KMS-11 (cell line): ENCODE measurements around the gene PTGFR.

Source experiments
- H2AFZ ChIP-seq: fragments of 200-600 bp; sonication (generic); 2 replicates; pipeline ENCODE4 v1.6.1; 2016; ENCODE audit warnings: antibody characterized with exemption, mixed run types, low read depth
- H3K27ac ChIP-seq: fragments of 200-600 bp; sonication (generic); 2 replicates; pipeline ENCODE4 v1.6.1; 2016; ENCODE audit warnings: mild to moderate bottlenecking, mixed run types
- H3K27me3 ChIP-seq: fragments of 200-600 bp; sonication (generic); 2 replicates; pipeline ENCODE4 v1.6.1; 2017; ENCODE audit warnings: mild to moderate bottlenecking, low read depth, mixed run types, moderate library complexity; ENCODE audit not compliant: insufficient read depth
- H3K36me3 ChIP-seq: fragments of 200-600 bp; sonication (generic); 2 replicates; pipeline ENCODE4 v1.6.1; 2017; ENCODE audit warnings: mild to moderate bottlenecking, mixed run types; ENCODE audit not compliant: insufficient read depth
- H3K4me1 ChIP-seq: fragments of 200-600 bp; sonication (generic); 2 replicates; pipeline ENCODE4 v1.6.1; 2016; ENCODE audit warnings: mild to moderate bottlenecking, low read depth, mixed run types; ENCODE audit not compliant: poor library complexity, severe bottlenecking
- H3K4me2 ChIP-seq: fragments of 200-600 bp; sonication (generic); 2 replicates; pipeline ENCODE4 v1.7.0; 2016; ENCODE audit warnings: mild to moderate bottlenecking, mixed run types
- H3K4me3 ChIP-seq: fragments of 200-600 bp; sonication (generic); IDR thresholded peaks from 2 replicates; pipeline ENCODE4 v1.6.1; 2017; ENCODE audit warnings: low read depth, low read length, mixed read lengths; ENCODE audit not compliant: insufficient read depth
- H3K79me2 ChIP-seq: fragments of 200-600 bp; sonication (generic); 2 replicates; pipeline ENCODE4 v1.6.1; 2016; ENCODE audit warnings: low read depth, mixed run types; ENCODE audit not compliant: insufficient read depth
- H3K9ac ChIP-seq: fragments of 200-600 bp; sonication (generic); 2 replicates; pipeline ENCODE4 v1.6.1; 2016; ENCODE audit warnings: mild to moderate bottlenecking, mixed run types
- H4K20me1 ChIP-seq: fragments of 200-600 bp; sonication (generic); 2 replicates; pipeline ENCODE4 v1.6.1; 2016; ENCODE audit warnings: mild to moderate bottlenecking, mixed run types; ENCODE audit not compliant: insufficient read depth
- TF ChIP-seq, protein P1 (sequence below): fragments of 200-600 bp; sonication (generic); conservative IDR thresholded peaks from 2 replicates; pipeline ENCODE4 v1.6.1; 2017; ENCODE audit warnings: low read depth, mild to moderate bottlenecking, antibody characterized with exemption, low read length, moderate library complexity, mixed read lengths

The PTGFR gene

DNA sequence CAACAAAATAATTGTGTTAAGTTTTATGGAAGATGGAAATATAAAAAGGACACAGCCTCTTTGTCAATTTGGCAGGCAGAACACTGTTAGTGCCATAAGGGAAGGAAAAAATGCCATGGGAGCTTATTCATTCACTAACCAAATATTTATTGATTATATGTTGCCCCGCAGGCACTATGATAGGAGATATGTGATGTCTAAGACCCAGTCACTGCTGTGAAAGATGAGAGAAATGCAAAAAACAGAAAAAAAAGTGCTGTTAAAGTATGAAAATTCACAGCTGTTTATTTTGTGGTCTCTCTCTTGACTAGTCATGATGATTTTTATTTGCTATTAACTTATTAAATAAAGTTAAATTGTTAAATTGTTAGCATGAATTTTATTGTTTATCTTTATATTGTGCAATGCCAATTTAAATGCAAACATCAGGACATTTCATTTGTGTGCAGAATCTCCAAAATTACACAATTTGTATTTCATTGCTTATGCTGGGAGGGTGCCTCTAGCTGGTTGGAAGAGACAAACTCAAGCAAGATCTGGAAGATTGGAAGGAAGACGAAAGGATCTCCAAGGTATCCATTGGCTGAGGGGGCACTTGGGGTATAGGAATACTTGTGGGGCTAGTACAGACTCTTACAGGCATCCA, 17.8 kb upstream of the PTGFR start:
- H3K4me1 ChIP-seq, result no peaks in the 10 kb centered on the region
- H3K9ac ChIP-seq, result no peak overlapping the region
- no peak overlapping the region for H3K4me3 ChIP-seq
- no peaks in the 10 kb centered on the region for H3K27me3 ChIP-seq
- no peaks in the 10 kb centered on the region for H4K20me1 ChIP-seq
- no peak overlapping the region for H3K27ac ChIP-seq
- no peaks in the 10 kb centered on the region for H3K36me3 ChIP-seq
- no peak overlapping the region for H3K4me2 ChIP-seq
- no peaks in the 10 kb centered on the region for H3K79me2 ChIP-seq
- no peak overlapping the region for H2AFZ ChIP-seq
- TF ChIP-seq, protein P1, sequence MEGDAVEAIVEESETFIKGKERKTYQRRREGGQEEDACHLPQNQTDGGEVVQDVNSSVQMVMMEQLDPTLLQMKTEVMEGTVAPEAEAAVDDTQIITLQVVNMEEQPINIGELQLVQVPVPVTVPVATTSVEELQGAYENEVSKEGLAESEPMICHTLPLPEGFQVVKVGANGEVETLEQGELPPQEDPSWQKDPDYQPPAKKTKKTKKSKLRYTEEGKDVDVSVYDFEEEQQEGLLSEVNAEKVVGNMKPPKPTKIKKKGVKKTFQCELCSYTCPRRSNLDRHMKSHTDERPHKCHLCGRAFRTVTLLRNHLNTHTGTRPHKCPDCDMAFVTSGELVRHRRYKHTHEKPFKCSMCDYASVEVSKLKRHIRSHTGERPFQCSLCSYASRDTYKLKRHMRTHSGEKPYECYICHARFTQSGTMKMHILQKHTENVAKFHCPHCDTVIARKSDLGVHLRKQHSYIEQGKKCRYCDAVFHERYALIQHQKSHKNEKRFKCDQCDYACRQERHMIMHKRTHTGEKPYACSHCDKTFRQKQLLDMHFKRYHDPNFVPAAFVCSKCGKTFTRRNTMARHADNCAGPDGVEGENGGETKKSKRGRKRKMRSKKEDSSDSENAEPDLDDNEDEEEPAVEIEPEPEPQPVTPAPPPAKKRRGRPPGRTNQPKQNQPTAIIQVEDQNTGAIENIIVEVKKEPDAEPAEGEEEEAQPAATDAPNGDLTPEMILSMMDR, result no peak

DNA sequence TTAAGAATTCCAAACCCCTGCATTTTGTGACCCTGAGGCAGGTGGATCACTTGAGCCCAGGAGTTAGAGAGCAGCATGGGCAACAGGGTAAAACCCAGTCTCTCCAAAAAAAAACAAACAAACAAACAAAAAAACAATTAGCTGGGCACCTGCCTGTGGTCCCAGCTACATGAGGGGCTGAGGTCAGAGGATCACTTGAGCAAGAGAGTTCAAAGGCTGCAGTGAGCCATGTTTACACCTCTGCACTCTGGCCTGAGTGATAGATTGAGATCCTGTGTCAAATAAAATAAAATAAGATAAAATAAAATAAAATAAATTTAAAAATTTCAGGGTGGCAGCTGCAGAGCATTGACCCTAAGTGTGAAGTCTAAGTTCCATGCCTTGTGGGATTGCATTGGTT, 16.7 kb upstream of the PTGFR start:
- no peak overlapping the region for H3K4me2 ChIP-seq
- no peak overlapping the region for H3K4me3 ChIP-seq
- H3K36me3 ChIP-seq, result no peaks in the 10 kb centered on the region
- H2AFZ ChIP-seq, result no peak overlapping the region
- H3K4me1 ChIP-seq, result no peaks in the 10 kb centered on the region
- no peaks in the 10 kb centered on the region for H3K79me2 ChIP-seq
- H3K9ac ChIP-seq, result no peak overlapping the region
- TF ChIP-seq, protein P1, result no peak
- no peak overlapping the region for H3K27ac ChIP-seq
- H3K27me3 ChIP-seq, result no peaks in the 10 kb centered on the region
- H4K20me1 ChIP-seq, result no peaks in the 10 kb centered on the region

DNA sequence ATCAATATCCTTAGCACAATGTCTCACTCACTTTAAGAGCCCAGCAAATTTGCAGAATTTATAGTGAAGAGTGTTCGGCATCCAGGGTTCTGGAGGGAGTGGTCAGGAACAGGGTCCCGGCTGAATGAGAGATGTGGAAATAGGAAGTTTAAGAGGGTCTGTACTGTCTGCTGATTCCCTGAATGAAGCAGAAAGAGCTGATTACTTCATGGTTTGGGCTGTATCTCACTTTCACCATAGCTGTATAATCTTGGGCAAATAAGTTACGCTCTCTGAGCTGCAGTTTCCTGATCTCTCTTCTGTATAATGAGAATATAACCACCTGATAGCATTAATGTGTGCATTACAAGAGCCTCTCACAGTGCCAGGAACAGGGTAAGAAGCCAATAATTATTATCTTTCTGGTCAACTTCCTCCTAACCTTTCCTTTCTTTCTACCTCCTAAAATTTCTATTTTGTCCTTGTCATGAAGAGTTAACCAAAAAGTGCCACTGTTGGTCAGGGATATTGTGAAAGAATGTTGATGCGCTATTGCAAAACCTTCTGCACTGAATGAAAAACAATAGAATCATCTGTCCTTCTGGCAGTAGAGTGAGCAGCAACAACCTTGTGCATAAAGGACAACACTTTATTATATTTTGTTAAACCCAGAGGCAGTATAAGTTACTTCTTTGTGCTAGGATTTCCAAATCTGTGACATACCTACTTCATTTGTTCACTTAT, 14.7 kb upstream of the PTGFR start:
- H4K20me1 ChIP-seq, result no peaks in the 10 kb centered on the region
- H3K27me3 ChIP-seq, result no peaks in the 10 kb centered on the region
- H2AFZ ChIP-seq, result no peak overlapping the region
- H3K4me2 ChIP-seq, result no peak overlapping the region
- no peak overlapping the region for H3K27ac ChIP-seq
- H3K4me3 ChIP-seq, result no peak overlapping the region
- H3K79me2 ChIP-seq, result no peaks in the 10 kb centered on the region
- no peaks in the 10 kb centered on the region for H3K36me3 ChIP-seq
- no peaks in the 10 kb centered on the region for H3K4me1 ChIP-seq
- TF ChIP-seq, protein P1, result no peak
- H3K9ac ChIP-seq, result no peak overlapping the region

DNA sequence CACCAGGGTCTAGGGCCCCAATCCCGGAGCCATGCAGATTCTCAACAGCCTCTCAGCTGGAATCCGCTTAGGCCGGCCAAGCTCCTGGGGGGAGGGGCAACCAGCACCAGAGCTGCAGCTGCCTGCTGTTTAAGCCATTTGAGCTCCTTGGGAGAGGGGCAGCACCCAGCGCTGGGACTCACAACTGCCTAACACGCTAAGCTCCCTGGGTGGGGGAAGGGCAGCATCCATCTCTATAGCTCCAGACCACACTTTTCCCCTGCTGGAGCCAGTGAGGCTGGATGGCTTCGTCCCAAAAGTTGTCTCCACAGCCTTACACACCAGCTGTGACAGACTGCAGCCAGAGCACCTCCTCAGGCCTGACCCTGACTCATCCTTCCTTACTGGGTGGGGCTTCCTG, 6.9 kb upstream of the PTGFR start:
- Histone ChIP-seq H3K79me2 (no peaks in the 10 kb centered on the region), H3K27ac (no peak overlapping the region), H3K4me1 (no peaks in the 10 kb centered on the region), H3K27me3 (no peaks in the 10 kb centered on the region), H2AFZ (no peak overlapping the region), H4K20me1 (no peaks in the 10 kb centered on the region), H3K36me3 (no peaks in the 10 kb centered on the region), H3K4me3 (no peak overlapping the region), H3K4me2 (no peak overlapping the region), H3K9ac (no peak overlapping the region)
- TF ChIP-seq, protein P1, result no peak
